Esophagus mucosa (tissue), 1 donor: Measurements from ENCODE around the gene TACSTD2. TPM values are rescaled to one million over a fixed set of nuclear protein-coding genes. Genes with fewer than 3 reads are reported as not detected.
"Not testable (repeated sequence)": the region's sequence is repeated elsewhere in the genome, so short reads cannot be mapped to it uniquely, and the experiment has no call there.

ENCODE experiments used
- ATAC-seq: fragments of 200-7000 bp; cut with Tn5 transposase; one replicate; pipeline ENCODE4 v1.9.1; 2020
- total RNA-seq: library from RNA; stranded (reverse); gene quantifications from one replicate; pipeline ENCODE4 v1.2.4, GENCODE V29; 2023
- donor health status: DM: yes; HTN: yes; CAD: no.

TACSTD2 gene
- total RNA-seq, 1 donor from 2014 or later, result 988 TPM

- ATAC-seq, result no peak
Observed at GRCh38 chr1:58587667-58588066, 10.6 kb upstream of the TACSTD2 start.

- ATAC-seq, result no peak
Observed at GRCh38 chr1:58586271-58586670, 9.2 kb upstream of the TACSTD2 start.

GRCh38 chr1:58585581-58586151 is 8.6 kb upstream of the TACSTD2 start:
- peak; percentile 68 for ATAC-seq

GRCh38 chr1:58585166-58585565 is 8.1 kb upstream of the TACSTD2 start:
- ATAC-seq, result peak; percentile 17

GRCh38 chr1:58584082-58584895 is 7.2 kb upstream of the TACSTD2 start:
- peak; percentile 80 for ATAC-seq

- ATAC-seq, result no peak
Observed at GRCh38 chr1:58583496-58583895, 6.4 kb upstream of the TACSTD2 start.

GRCh38 chr1:58582143-58582542 is 5.1 kb upstream of the TACSTD2 start:
- ATAC-seq, result not testable (repeated sequence)

- ATAC-seq, result no peak
Observed at GRCh38 chr1:58581641-58582040, 4.6 kb upstream of the TACSTD2 start.

GRCh38 chr1:58580186-58580585 is 3.1 kb upstream of the TACSTD2 start:
- ATAC-seq, result no peak

- peak; percentile 1 for ATAC-seq
Observed at GRCh38 chr1:58577654-58578030, 590 bp upstream of the TACSTD2 start.

- ATAC-seq, result peak; percentile 0
Observed at GRCh38 chr1:58576325-58576726, 726 bp downstream of the TACSTD2 start.

- ATAC-seq, result no peak
Observed at GRCh38 chr1:58575551-58576324, 1.3 kb downstream of the TACSTD2 start.

- ATAC-seq, result no peak
Observed at GRCh38 chr1:58574816-58575215, 2.2 kb downstream of the TACSTD2 start.

- peak; percentile 58 for ATAC-seq
Observed at GRCh38 chr1:58573705-58574591, 3.1 kb downstream of the TACSTD2 start.

GRCh38 chr1:58573138-58573537 is 3.9 kb downstream of the TACSTD2 start:
- no peak for ATAC-seq

- peak; percentile 52 for ATAC-seq
Observed at GRCh38 chr1:58572690-58573089, 4.4 kb downstream of the TACSTD2 start.

GRCh38 chr1:58571616-58572015 is 5.4 kb downstream of the TACSTD2 start:
- ATAC-seq, result no peak

- ATAC-seq, result no peak
Observed at GRCh38 chr1:58570817-58571216, 6.2 kb downstream of the TACSTD2 start.

- ATAC-seq, result no peak
Observed at GRCh38 chr1:58570094-58570493, 7.0 kb downstream of the TACSTD2 start.

- peak; percentile 55 for ATAC-seq
Observed at GRCh38 chr1:58568911-58569310, 8.1 kb downstream of the TACSTD2 start.

GRCh38 chr1:58568271-58568860 is 8.7 kb downstream of the TACSTD2 start:
- no peak for ATAC-seq

- ATAC-seq, result no peak
Observed at GRCh38 chr1:58566339-58566738, 10.7 kb downstream of the TACSTD2 start.
